Osteocyte (in vitro differentiated cells): ENCODE results near the gene ENAH. TPM values are rescaled to one million over a fixed set of nuclear protein-coding genes. Genes with fewer than 3 reads are reported as not detected.
"Not testable (repeated sequence)": the region's sequence is repeated elsewhere in the genome, so short reads cannot be mapped to it uniquely, and the experiment has no call there.

Source experiments
- DNase-seq: peaks from one replicate; pipeline ENCODE4 v3.0.0; 2021; ENCODE audit warnings: mixed read lengths; ENCODE audit not compliant: unreplicated experiment; ENCODE audit errors: extremely low spot score
- H3K27ac Mint-ChIP-seq: one replicate; pipeline ENCODE4 v1.8.0; 2021; ENCODE audit warnings: mild to moderate bottlenecking, mixed read lengths; ENCODE audit not compliant: unreplicated experiment
- H3K27me3 Mint-ChIP-seq: one replicate; pipeline ENCODE4 v1.8.0; 2021; ENCODE audit warnings: mixed read lengths; ENCODE audit not compliant: unreplicated experiment
- H3K36me3 Mint-ChIP-seq: one replicate; pipeline ENCODE4 v1.8.0; 2021; ENCODE audit warnings: mixed read lengths; ENCODE audit not compliant: unreplicated experiment
- H3K4me1 Mint-ChIP-seq: one replicate; pipeline ENCODE4 v1.8.0; 2021; ENCODE audit warnings: mixed read lengths; ENCODE audit not compliant: unreplicated experiment
- H3K4me3 Mint-ChIP-seq: one replicate; pipeline ENCODE4 v1.8.0; 2021; ENCODE audit warnings: mild to moderate bottlenecking, moderate library complexity, mixed read lengths; ENCODE audit not compliant: unreplicated experiment
- H3K9me3 Mint-ChIP-seq: one replicate; pipeline ENCODE4 v1.8.0; 2021; ENCODE audit warnings: mixed read lengths; ENCODE audit not compliant: unreplicated experiment
- total RNA-seq: library from RNA; stranded (reverse); gene quantifications from 2 replicates; pipeline ENCODE4 v1.2.1, GENCODE V29; 2021
- TF ChIP-seq, protein P1 (sequence below): fragments of 200-600 bp; sonication (generic); IDR thresholded peaks from 2 replicates; pipeline ENCODE4 v1.5.0; 2021; ENCODE audit warnings: antibody characterized with exemption, mild to moderate bottlenecking, moderate library complexity

Gene ENAH
- total RNA-seq, 1 donor from 2014 or later: 232 TPM

GRCh38 chr1:225626698-225627097 lies 26.2 kb downstream of the ENAH start:
- Mint-ChIP-seq H3K4me3 (no peak overlapping the region), H3K4me1 (peaks cover 59% of the 10 kb centered on the region), H3K36me3 (peaks cover 8% of the 10 kb centered on the region), H3K9me3 (no peaks in the 10 kb centered on the region), H3K27me3 (no peaks in the 10 kb centered on the region), H3K27ac (peak overlapping the region; percentile 58)
- no peak for DNase-seq
- TF ChIP-seq, protein P1, sequence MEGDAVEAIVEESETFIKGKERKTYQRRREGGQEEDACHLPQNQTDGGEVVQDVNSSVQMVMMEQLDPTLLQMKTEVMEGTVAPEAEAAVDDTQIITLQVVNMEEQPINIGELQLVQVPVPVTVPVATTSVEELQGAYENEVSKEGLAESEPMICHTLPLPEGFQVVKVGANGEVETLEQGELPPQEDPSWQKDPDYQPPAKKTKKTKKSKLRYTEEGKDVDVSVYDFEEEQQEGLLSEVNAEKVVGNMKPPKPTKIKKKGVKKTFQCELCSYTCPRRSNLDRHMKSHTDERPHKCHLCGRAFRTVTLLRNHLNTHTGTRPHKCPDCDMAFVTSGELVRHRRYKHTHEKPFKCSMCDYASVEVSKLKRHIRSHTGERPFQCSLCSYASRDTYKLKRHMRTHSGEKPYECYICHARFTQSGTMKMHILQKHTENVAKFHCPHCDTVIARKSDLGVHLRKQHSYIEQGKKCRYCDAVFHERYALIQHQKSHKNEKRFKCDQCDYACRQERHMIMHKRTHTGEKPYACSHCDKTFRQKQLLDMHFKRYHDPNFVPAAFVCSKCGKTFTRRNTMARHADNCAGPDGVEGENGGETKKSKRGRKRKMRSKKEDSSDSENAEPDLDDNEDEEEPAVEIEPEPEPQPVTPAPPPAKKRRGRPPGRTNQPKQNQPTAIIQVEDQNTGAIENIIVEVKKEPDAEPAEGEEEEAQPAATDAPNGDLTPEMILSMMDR: no peak

GRCh38 chr1:225617956-225618355 lies 35.0 kb downstream of the ENAH start:
- Mint-ChIP-seq H3K4me1 (peaks cover 55% of the 10 kb centered on the region), H3K9me3 (no peaks in the 10 kb centered on the region)

GRCh38 chr1:225617479-225617878 lies 35.4 kb downstream of the ENAH start:
- Mint-ChIP-seq H3K4me3 (no peak overlapping the region), H3K9me3 (no peaks in the 10 kb centered on the region), H3K27ac (peak overlapping the region; percentile 75), H3K27me3 (no peaks in the 10 kb centered on the region), H3K36me3 (peaks cover 7% of the 10 kb centered on the region), H3K4me1 (peaks cover 56% of the 10 kb centered on the region)
- no peak for DNase-seq
- TF ChIP-seq, protein P1: no peak

More at GRCh38 chr1:225617956-225618355, 35.0 kb downstream of the ENAH start:
- Mint-ChIP-seq H3K27ac (peak overlapping the region; percentile 75), H3K4me3 (no peak overlapping the region), H3K36me3 (peaks cover 11% of the 10 kb centered on the region), H3K27me3 (no peaks in the 10 kb centered on the region)
- TF ChIP-seq, protein P1: no peak
- no peak for DNase-seq

DNA sequence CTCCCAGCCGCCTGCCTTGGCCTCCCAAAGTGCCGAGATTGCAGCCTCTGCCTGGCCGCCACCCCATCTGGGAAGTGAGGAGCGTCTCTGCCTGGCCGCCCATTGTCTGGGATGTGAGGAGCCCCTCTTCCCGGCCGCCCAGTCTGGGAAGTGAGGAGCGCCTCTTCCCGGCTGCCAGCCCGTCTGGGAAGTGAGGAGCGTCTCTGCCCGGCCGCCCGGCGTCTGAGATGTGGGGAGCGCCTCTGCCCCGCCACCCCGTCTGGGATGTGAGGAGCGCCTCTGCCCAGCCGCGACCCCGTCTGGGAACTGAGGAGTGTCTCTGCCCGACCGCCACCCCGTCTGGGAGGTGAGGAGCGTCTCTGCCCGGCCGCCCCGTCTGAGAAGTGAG lies 37.5 kb downstream of the ENAH start:
- not testable (repeated sequence) for H3K9me3 Mint-ChIP-seq, DNase-seq, H3K27me3 Mint-ChIP-seq, H3K27ac Mint-ChIP-seq, H3K36me3 Mint-ChIP-seq, H3K4me3 Mint-ChIP-seq
- H3K4me1 Mint-ChIP-seq: peaks cover 64% of the 10 kb centered on the region

DNA sequence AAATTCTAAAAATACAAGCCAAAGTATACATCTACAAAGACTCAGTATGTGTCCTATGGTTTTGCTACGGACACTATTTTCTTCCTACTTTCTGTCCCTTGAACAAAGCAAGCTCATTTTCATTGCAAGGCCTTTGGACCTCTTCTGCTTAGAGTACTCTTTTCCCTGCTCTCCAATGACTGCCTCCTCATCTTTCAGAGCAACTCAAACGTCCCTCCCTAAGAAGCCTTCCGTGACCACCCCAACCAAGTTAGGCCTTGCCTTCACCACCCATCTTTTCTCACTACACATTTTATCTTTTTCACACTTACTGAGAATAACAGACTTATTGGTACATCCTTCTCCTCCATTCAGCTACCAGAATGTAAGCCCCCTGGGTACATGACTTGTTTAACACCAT lies 39.9 kb downstream of the ENAH start:
- TF ChIP-seq, protein P1: no peak
- no peak for DNase-seq
- no peak overlapping the region for H3K4me3 Mint-ChIP-seq
- H3K36me3 Mint-ChIP-seq: peaks cover 6% of the 10 kb centered on the region
- peak overlapping the region; percentile 89 for H3K27ac Mint-ChIP-seq
- peaks cover 66% of the 10 kb centered on the region for H3K4me1 Mint-ChIP-seq
- no peaks in the 10 kb centered on the region for H3K27me3 Mint-ChIP-seq
- H3K9me3 Mint-ChIP-seq: peaks cover 3% of the 10 kb centered on the region

DNA sequence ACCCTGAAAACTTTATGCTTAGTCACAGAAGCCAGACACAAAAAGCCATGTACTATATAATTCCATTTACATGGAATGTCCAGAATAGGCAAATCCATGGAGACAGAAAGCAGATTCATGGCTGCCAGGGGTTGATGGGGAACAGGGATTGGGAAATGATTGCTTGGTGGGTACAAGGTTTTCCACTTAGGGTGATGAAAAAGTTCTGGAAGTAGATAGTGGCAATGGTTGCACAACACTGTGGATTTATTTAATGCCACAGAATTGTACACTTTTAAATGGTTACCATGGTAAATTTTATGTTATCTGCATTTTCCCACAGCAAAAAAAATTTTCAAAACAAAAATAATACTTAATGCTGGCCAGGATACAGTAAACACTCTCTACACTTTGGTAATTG lies 40.6 kb downstream of the ENAH start:
- no peak for DNase-seq
- TF ChIP-seq, protein P1: no peak
- Mint-ChIP-seq H3K4me1 (peaks cover 66% of the 10 kb centered on the region), H3K9me3 (peaks cover 3% of the 10 kb centered on the region), H3K4me3 (no peak overlapping the region), H3K27ac (peak overlapping the region; percentile 89), H3K27me3 (no peaks in the 10 kb centered on the region), H3K36me3 (peaks cover 6% of the 10 kb centered on the region)
